HL-60 (cell line): ENCODE results near the gene ANO6.

ENCODE experiments used
- CTCF ChIP-seq: IDR thresholded peaks from one replicate; pipeline ENCODE4 v1.5.1; 2011; ENCODE audit warnings: low read length, control low read depth, inconsistent platforms; ENCODE audit not compliant: insufficient read depth
- TF ChIP-seq, protein P1 (sequence below): IDR thresholded peaks from 2 replicates; pipeline ENCODE4 v1.6.1; 2012; ENCODE audit warnings: low read depth; ENCODE audit not compliant: insufficient replicate concordance

GRCh38 chr12:45305907-45306306 is 90.0 kb downstream of the ANO6 start:
- TF ChIP-seq CTCF, result no peak
- TF ChIP-seq, protein P1, sequence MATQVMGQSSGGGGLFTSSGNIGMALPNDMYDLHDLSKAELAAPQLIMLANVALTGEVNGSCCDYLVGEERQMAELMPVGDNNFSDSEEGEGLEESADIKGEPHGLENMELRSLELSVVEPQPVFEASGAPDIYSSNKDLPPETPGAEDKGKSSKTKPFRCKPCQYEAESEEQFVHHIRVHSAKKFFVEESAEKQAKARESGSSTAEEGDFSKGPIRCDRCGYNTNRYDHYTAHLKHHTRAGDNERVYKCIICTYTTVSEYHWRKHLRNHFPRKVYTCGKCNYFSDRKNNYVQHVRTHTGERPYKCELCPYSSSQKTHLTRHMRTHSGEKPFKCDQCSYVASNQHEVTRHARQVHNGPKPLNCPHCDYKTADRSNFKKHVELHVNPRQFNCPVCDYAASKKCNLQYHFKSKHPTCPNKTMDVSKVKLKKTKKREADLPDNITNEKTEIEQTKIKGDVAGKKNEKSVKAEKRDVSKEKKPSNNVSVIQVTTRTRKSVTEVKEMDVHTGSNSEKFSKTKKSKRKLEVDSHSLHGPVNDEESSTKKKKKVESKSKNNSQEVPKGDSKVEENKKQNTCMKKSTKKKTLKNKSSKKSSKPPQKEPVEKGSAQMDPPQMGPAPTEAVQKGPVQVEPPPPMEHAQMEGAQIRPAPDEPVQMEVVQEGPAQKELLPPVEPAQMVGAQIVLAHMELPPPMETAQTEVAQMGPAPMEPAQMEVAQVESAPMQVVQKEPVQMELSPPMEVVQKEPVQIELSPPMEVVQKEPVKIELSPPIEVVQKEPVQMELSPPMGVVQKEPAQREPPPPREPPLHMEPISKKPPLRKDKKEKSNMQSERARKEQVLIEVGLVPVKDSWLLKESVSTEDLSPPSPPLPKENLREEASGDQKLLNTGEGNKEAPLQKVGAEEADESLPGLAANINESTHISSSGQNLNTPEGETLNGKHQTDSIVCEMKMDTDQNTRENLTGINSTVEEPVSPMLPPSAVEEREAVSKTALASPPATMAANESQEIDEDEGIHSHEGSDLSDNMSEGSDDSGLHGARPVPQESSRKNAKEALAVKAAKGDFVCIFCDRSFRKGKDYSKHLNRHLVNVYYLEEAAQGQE, result no peak
